Uterus (tissue), 2 donors: ENCODE data around the gene RPGR.

Source experiments
- CTCF ChIP-seq, 4 experiments: fragments of 200-600 bp in 2 of 4; fragments of 450-650 bp in 2 of 4; sonication (generic) in 2 of 4; IDR thresholded peaks; one replicate each; pipeline ENCODE4 v1.5.1; 2016 to 2019; ENCODE audit warnings: antibody characterized with exemption in 4 of 4, mild to moderate bottlenecking in 2 of 4, moderate library complexity in 1 of 4
- POLR2A ChIP-seq, 2 donors: fragments of 450-650 bp; IDR thresholded peaks; one replicate each; pipeline ENCODE4 v1.6.1; 2016; ENCODE audit warnings: antibody characterized with exemption in 2 of 2, mild to moderate bottlenecking in 1 of 2, moderate library complexity in 1 of 2

GRCh38 chrX:38276089-38276488, 51.2 kb downstream of the RPGR start:
- TF ChIP-seq CTCF (IDR thresholded peaks at IDR 0.05) (no peak), POLR2A (IDR thresholded peaks at IDR 0.05) (no peak)
